ENCODE measurements around the gene SYNGAP1.
"Not testable (repeated sequence)": the region's sequence is repeated elsewhere in the genome, so short reads cannot be mapped to it uniquely, and the experiment has no call there.

SYNGAP1 gene

DNA sequence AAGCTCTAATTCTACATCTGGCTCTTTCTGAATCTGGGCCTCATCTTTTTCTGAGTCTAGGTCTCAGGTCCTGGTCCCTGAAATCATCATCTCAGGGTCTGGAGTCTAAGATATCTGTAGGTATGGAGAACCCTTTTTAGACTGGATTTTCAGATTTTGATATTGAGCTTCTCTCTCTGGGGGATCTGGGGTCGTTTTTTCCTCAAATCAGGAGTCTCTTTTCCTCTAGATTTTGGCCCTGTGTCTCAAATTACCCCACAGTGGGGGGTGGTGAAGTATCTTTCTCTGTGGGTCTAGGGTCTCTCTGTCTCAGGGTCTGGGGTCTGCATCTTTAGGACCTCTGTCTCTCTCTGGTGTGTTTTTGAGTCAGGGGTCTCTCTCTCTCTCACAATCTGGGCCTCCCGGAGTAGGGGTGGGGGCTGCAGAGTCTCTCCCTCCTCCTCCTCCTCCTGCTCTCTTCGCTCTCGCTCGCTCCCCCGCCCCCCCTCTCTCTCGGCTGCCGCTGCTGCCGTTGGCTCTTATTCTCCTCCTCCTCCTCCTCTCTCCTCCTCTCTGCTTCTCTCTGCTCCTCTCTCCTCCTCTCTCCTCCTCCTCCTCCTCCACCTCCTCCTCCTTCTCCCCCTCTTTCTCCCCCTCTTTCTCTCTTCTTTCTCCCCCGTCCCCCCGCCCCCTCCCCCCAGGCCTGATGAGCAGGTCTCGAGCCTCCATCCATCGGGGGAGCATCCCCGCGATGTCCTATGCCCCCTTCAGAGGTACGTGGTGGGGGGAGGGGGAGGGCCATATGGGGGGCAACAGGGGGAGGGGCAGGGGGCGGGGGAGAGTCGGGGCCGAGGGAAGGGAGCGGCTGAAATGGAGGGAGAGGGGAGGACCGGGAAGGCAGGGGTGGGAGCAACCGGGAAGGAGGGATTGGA lies at the start of gene SYNGAP1:
SYNGAP1 (plus strand) TSS at position 486 of the 911 bp plus-strand sequence; CDS start at position 686, 200 bp downstream.
- DNase-seq (ENCODE audit: low spot score): peak; percentile 82

DNA sequence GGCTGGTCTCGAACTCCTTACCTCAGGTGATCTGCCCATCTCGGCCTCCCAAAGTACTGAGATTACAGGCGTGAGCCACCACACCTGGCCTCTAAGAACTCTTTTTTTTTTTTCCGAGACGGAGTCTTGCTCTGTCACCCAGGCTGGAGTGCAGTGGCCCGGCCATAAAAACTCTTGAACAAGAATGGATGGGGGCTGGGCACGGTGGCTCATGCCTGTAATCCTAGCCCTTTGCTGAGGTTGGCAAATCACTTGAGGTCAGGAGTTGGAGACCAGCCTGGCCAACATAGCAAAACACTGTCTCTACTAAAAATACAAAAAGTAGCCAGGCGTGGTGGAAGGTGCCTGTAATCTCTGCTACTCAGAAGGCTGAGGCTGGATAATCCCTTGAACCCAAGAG lies 48.0 kb upstream of the SYNGAP1 start:
- not testable (repeated sequence) for DNase-seq (ENCODE audit: low spot score)

DNA sequence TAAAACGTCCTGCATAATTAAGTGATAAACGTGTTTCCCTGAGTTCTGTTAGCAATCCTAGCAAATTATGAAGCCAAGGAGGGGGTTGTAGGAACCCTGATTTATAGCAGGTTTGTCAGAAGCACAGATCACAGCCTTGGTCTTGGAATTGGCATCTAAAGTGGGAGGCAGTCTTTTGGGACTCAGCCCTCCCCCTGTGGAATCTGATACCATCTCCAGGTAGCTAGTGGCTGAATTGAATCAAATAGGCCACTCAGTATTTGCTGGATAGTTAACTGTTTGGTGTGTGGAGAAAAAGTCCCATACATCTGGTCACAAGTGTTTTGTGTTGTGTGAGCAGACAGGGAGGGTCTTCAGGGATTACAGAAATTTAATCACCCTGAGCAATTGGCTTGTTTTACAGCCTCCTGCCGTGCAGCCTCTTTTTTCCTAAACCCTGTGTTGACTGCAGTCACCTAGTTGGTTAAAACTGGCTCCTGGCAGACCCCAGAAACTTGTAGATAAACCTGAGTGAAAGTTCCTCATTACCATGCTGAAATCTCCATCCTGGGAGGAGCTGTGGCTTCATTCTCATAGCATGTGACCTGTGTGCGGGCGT lies 47.2 kb upstream of the SYNGAP1 start:
- DNase-seq (ENCODE audit: low spot score): no peak

- no peak for DNase-seq (ENCODE audit: low spot score)
Observed at GRCh38 chr6:33373960-33374910, 45.6 kb upstream of the SYNGAP1 start.

DNA sequence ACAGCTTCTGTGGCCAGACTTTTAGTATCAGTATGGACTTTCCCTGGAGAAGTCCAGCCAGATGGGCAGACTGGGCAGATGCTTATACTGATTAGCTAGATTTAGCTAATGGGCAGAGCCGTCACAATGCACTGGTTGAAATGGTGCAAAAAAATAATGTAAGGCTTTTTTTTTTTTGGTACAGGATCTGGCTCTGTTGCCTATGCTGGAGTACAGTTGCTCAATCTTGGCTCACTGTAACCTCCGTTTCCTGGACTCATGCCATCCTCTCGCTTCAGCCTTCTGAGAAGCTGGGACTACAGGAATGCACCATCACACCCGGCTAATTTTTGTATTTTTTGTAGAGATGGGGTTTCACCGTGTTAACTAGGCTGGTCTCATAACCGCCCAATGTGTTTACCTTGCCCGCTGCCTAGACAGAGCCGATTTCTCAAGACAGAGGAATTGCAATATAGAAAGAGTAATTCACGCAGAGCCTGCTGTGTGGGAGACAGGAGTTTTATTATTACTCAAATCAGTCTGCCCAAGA lies 44.7 kb upstream of the SYNGAP1 start:
- peak; percentile 83 for DNase-seq (ENCODE audit: low spot score)

GRCh38 chr6:33377171-33377570 lies 42.7 kb upstream of the SYNGAP1 start:
- no peak for DNase-seq (ENCODE audit: low spot score)

GRCh38 chr6:33379184-33379583 lies 40.7 kb upstream of the SYNGAP1 start:
- not testable (repeated sequence) for DNase-seq (ENCODE audit: low spot score)

DNA sequence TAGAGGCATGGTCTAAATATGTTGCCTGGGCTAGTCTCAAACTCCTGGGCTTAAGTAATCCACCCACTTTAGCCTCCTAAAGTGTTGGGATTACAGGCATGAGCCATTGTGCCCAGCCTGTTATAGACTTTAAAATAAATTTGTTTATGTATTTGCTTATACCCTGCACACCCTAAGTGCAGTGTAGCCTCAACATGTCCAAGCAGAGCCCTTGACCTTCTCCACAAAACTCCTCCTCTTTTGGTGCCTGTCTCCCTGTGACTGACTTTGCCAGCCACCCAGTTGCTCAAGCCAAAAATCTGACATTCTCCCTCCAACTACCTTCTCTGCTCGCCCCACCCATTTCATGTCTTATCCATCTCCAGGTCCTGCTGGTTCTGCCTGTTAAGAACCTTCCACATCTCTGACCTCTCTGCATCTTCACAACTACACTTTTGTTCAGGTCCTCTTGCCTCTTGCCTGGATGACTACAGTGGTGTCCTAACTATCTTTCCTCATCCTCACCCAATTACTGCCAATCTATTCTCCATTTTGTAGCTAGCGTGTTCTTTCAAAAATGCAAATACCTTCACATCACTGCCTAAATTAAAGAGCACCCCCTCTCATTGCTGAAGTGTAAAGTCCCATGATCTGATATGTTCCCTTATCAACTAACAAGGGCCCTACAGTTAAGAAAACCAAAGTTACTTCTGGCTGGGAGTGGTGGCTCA lies 39.4 kb upstream of the SYNGAP1 start:
- no peak for DNase-seq (ENCODE audit: low spot score)

DNA sequence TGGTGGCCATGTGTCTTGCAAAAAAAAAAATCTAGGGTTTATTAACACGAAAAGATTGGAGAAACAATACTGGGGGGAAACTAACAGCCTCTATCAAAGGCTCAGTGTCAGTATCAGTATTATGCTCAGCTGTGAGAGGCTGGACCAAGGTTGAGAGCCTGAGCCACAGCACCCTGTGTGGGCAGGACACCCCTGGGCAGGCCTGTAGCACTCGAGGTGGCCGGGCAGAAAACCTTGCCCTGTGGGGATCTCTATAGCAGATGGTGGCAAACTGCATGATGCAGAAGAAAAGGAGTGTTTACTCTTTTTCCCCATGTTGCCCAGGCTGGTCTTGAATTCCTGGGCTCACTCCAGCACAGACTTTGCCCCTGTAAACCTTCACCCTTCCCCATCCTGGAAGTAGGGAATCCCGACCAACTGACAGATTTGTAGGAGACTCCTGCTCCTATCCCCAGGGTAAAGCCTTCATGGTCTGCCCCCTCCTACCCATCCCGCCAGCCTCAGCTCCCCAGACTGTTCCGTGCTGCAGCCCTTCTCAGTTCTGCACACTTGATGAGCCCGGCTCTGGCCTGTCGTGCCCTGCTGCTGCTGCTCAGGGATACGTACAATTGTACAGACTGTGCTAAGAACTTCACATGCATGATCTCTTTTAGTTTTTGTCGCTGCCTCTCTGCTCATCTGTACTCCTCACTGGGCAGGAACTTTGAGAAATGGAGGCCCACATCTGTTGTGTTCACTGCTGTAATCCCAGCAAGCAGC lies 36.3 kb upstream of the SYNGAP1 start:
- DNase-seq (ENCODE audit: low spot score): no peak

- no peak for DNase-seq (ENCODE audit: low spot score)
Observed at GRCh38 chr6:33384581-33385020, 35.3 kb upstream of the SYNGAP1 start.

- DNase-seq (ENCODE audit: low spot score): no peak
Observed at GRCh38 chr6:33390173-33390572, 29.7 kb upstream of the SYNGAP1 start.

- DNase-seq (ENCODE audit: low spot score): no peak
Observed at GRCh38 chr6:33390767-33391277, 29.0 kb upstream of the SYNGAP1 start.

GRCh38 chr6:33391278-33391921 lies 28.5 kb upstream of the SYNGAP1 start, which contains the start of gene KIFC1:
TSS of gene KIFC1 (plus strand) at chr6:33391823. CDS start at chr6:33391986, 163 bp downstream.
- DNase-seq (ENCODE audit: low spot score): peak; percentile 99

DNA sequence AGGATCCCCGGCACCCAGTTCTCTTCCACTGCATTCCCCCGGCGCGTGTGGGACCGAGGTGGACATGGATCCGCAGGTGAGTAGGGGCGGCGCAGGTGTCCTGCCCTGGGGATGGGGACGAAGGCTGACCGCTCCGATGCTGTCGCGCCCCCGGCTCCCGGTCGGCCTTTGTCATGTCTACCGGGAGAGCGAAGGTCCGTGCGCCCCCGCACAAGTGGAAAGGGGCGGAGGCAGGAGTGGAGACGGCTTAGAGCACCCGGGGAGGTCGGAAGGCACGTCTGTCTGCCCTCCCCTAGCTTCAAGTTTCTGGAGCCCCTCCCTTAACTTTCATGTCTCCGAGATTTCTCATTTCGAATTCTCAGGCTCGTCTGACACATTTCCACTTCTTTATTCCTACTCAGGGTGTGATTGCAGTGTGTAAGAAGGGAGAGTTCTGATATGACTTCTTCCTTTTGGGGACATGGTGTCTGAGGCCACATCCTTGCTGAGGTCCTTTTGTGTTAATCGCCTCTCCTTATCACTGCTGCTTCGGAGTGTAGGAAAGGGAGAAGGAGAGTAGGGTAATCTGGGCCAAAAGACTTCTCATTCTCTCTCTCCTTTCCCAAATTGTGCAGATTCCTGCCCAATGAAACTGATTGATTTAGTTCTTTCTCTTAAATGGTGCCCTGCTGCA lies 27.8 kb upstream of the SYNGAP1 start:
- no peak for DNase-seq (ENCODE audit: low spot score)

DNA sequence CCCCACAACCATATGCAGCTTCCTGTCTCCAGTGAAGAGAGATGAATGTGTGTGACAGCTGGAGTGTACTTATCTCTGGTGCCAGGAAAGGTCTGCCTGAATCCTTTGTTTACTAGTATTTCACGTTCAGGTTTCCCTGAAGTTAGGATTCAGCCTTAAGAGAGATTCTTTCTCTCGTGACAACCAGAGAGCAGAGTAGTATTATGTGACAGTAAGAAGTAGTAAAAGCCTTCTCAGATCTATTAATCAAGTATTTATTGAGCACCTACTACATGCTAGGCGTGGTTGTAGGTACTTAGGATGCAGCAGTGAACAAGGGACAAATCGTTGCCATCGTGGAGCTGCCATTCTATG lies 27.3 kb upstream of the SYNGAP1 start:
- DNase-seq (ENCODE audit: low spot score): no peak

GRCh38 chr6:33392979-33393378 lies 26.9 kb upstream of the SYNGAP1 start:
- DNase-seq (ENCODE audit: low spot score): no peak

DNA sequence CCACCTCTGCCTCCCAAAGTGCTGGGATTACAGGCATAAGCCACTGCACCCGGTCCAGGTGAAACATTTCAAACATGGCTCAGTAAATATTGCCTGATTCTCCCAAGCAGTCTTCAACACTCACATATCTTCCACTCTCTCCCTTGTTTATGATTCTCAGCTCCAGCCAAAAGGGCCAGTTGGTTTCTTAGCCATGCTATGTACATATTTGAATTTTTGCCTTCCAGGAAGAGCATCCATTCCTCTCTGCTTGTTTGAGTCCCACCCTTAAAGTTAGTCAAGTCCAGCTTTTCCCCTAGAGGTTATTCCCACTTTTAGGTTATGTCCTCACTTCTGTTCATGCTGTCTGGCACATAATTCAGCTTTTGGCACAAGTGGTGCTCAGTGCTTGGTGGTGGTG lies 22.3 kb upstream of the SYNGAP1 start:
- DNase-seq (ENCODE audit: low spot score): no peak

DNA sequence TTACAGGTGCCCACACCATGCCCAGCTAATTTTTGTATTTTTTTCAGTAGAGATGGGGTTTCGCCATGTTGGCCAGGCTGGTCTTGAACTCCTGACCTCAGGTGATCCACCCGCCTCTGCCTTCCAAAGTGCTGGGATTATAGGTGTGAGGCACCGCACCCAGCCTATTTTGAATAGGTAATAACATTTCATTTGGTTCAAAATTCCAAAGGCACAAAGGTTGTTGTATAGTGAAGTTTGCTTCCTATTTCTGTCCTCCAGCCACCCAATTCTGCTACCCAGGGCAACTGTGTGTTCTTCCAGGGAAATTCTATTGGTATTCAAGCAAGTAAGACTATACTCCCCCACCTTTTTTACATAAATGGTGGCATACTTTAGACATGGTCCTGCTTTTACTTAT lies 21.3 kb upstream of the SYNGAP1 start:
- not testable (repeated sequence) for DNase-seq (ENCODE audit: low spot score)

DNA sequence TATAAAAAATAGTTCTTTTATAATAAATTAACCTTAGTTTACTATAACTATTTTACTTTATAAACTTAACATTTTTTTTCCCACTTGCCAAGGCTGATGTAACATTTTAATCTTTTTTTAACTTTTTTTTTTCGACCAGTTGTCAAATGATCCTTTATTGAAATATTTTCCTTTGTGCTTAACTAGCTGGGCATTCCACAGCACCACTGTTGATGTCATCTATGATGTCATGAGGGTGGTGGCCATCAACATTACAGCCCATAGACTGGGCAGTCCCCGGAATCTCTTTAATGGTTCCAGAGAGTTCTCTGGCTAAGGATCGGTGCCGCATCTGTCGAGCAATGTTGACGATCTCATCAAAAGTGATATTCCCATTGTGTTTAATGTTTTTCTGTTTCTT lies 20.0 kb upstream of the SYNGAP1 start:
- not testable (repeated sequence) for DNase-seq (ENCODE audit: low spot score)
